B cell (primary cell): Measurements from ENCODE around the gene CAMK1D.

Experiments
- CTCF ChIP-seq: fragments of 200-600 bp; IDR thresholded peaks from one replicate; pipeline ENCODE4 v1.8.0; 2022; ENCODE audit warnings: antibody characterized with exemption, mild to moderate bottlenecking
- EZH2 ChIP-seq: IDR thresholded peaks from 2 replicates; pipeline ENCODE4 v1.6.1; 2012; ENCODE audit warnings: borderline replicate concordance, low read depth, mild to moderate bottlenecking, moderate library complexity, low read length; ENCODE audit not compliant: insufficient read depth, poor library complexity, severe bottlenecking

- peak; percentile 32 for TF ChIP-seq CTCF
- TF ChIP-seq EZH2, result no peak
These were observed 135.8 kb downstream of the CAMK1D start for GRCh38 chr10:12484941-12485805.
